Suprapubic skin (tissue), 3 donors: ENCODE measurements around the gene RNASEH2B.

Source experiments
- POLR2A ChIP-seq, 2 donors: fragments of 450-650 bp; IDR thresholded peaks; one replicate each; pipeline ENCODE4 v1.6.1; 2017; ENCODE audit warnings: antibody characterized with exemption in 2 of 2, mild to moderate bottlenecking in 2 of 2, moderate library complexity in 2 of 2
- TF ChIP-seq, protein P1 (sequence below), 2 donors: fragments of 200-600 bp in 1 of 2; fragments of 450-650 bp in 1 of 2; sonication (generic) in 1 of 2; IDR thresholded peaks; one replicate each; pipeline ENCODE4 v1.5.1; 2016 to 2019; ENCODE audit warnings: antibody characterized with exemption in 2 of 2, mild to moderate bottlenecking in 1 of 2, moderate library complexity in 1 of 2

- TF ChIP-seq, protein P1, sequence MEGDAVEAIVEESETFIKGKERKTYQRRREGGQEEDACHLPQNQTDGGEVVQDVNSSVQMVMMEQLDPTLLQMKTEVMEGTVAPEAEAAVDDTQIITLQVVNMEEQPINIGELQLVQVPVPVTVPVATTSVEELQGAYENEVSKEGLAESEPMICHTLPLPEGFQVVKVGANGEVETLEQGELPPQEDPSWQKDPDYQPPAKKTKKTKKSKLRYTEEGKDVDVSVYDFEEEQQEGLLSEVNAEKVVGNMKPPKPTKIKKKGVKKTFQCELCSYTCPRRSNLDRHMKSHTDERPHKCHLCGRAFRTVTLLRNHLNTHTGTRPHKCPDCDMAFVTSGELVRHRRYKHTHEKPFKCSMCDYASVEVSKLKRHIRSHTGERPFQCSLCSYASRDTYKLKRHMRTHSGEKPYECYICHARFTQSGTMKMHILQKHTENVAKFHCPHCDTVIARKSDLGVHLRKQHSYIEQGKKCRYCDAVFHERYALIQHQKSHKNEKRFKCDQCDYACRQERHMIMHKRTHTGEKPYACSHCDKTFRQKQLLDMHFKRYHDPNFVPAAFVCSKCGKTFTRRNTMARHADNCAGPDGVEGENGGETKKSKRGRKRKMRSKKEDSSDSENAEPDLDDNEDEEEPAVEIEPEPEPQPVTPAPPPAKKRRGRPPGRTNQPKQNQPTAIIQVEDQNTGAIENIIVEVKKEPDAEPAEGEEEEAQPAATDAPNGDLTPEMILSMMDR (IDR thresholded peaks at IDR 0.05): no peak
- TF ChIP-seq POLR2A (IDR thresholded peaks at IDR 0.05): no peak
Measured at GRCh38 chr13:50891206-50891605, 18.4 kb upstream of the RNASEH2B start.
